Activated naive CD4-positive, alpha-beta T cell treated with anti-CD3 and anti-CD28 coated beads, Interleukin-2, amount 50 U/mL, for 72 hours (primary cell): ENCODE results near the gene TPM1. TPM values are rescaled to one million over a fixed set of nuclear protein-coding genes. Genes with fewer than 3 reads are reported as not detected.

Experiments
- ATAC-seq, 2 donors: fragments of 150-1000 bp; cut with Tn5 transposase; 2 replicates each; pipeline ENCODE4 v1.10.0; 2021; ENCODE audit warnings: mild to moderate bottlenecking in 2 of 2, moderate library complexity in 2 of 2
- DNase-seq, 2 donors: peaks; one replicate each; pipeline ENCODE4 v3.0.0; 2021 to 2022; ENCODE audit warnings: low spot score in 2 of 2
- H3K27ac Mint-ChIP-seq, 2 donors: one replicate each; pipeline ENCODE4 v1.8.0; 2022; ENCODE audit warnings: mild to moderate bottlenecking in 2 of 2, mixed read lengths in 2 of 2
- H3K36me3 Mint-ChIP-seq, 2 donors: one replicate each; pipeline ENCODE4 v1.8.0; 2022; ENCODE audit warnings: mixed read lengths in 2 of 2
- H3K9me3 Mint-ChIP-seq, 2 donors: one replicate each; pipeline ENCODE4 v1.8.0; 2022; ENCODE audit warnings: mixed read lengths in 2 of 2
- total RNA-seq, 2 donors: library from RNA; stranded (reverse); gene quantifications; one replicate each; pipeline ENCODE4 v1.2.3, GENCODE V29; 2022

TPM1 gene
- total RNA-seq, 2 donors from 2014 or later: 6.5 to 8.6 TPM

DNA sequence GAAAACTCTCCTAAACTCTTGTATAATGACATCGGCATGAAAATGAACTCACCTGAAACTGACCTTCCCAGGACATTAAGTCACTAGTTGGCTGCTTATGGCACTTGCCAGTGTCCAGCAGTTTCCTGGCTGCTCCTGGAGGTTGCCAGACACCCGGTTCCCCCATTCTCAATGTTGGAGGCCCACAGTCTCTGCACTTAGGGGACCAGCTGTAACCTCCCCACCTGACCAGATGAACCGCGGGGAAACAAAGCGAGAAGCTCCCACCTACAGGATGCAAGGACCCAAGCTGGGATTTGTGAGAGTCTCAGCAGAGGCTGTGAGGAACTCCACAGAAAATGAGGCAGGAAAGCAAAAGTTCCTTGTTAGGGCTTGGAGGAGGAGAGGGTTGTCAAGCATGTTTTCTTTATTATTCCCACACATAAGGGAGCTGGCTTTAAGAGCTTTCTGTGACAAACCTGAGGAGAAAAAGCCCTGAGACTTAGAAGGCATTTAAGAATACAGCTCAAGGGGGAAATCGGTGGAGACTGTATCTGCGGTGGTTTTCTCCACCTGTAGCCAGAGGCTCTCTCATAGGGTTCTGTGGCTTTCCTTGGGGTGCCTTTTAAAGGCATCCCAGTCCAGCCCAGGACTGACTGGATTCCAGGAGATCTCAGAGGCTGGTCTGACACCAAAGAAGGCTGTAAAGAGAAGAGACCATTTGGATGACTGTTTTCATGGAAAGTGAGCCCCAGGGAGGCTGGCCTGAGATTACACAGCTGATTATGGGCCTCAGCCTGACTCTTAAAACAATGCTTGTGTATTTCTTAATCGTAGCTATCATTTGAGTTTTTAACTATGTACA is 4.6 kb downstream of the TPM1 start:
- ATAC-seq (no peak), DNase-seq (no peak)
- Mint-ChIP-seq H3K27ac (peak overlapping the region in 1 of 2 donors; percentile 82), H3K36me3 (peaks cover 0 to 4% of the 10 kb centered on the region in 2 donors), H3K9me3 (no peaks in the 10 kb centered on the region)

DNA sequence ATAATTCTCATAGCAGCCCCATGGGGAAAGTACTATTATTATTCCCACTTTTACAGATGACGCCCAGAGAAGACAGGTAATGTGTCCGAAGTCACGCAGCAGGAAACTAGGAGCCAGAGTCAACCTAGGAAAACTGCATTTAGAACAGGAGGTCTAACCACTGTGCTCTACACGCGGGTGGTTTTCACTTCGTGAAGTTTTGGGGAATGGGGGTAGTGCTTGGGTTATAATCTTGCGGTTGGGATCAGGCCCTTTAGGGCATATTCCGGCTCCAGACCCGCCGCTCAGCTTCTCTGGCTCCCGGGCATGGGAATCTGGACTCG is 5.2 kb downstream of the TPM1 start:
- Mint-ChIP-seq H3K36me3 (peaks cover 0 to 4% of the 10 kb centered on the region in 2 donors), H3K27ac (peak overlapping the region in 1 of 2 donors; percentile 82), H3K9me3 (no peaks in the 10 kb centered on the region)
- ATAC-seq: no peak
- no peak for DNase-seq

DNA sequence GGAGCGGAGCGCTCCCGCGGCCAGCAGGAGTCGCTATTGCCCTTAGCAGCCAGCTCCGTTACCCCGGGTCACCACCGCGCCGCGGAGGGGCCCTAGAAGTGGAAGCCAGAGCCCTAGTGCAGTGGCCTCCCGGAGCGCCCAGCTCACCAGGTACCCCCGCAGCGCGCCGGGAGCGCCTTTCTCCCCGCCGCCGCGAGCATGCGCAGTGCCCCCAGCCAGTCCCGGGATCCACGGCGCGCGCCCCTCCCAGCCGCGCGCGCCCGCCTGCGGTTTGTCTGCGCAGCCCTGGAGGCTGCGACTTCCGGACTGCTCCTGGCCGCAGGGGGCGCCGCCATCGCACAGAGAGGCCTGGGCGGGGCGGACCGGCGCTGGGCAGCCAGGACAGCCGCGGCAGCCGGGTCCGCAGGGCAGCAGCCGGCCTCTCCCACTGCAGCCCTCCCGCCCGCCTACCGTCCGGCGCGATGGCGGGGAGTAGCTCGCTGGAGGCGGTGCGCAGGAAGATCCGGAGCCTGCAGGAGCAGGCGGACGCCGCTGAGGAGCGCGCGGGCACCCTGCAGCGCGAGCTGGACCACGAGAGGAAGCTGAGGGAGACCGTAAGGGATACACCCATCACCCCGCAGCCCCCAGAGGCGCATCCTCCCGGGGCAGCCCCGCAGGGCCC is 5.7 kb downstream of the TPM1 start:
- peaks cover 0 to 4% of the 10 kb centered on the region in 2 donors for H3K36me3 Mint-ChIP-seq
- H3K9me3 Mint-ChIP-seq: no peaks in the 10 kb centered on the region
- DNase-seq: peak; percentile 86 to 92
- ATAC-seq: peak; percentile 90 to 93
- H3K27ac Mint-ChIP-seq: peak overlapping the region in 1 of 2 donors; percentile 82

GRCh38 chr15:63048776-63049665 is 6.5 kb downstream of the TPM1 start:
- Mint-ChIP-seq H3K27ac (peak overlapping the region; percentile 65 to 82), H3K36me3 (peaks cover 0 to 4% of the 10 kb centered on the region in 2 donors), H3K9me3 (no peaks in the 10 kb centered on the region)
- DNase-seq (peak; percentile 38 to 55), ATAC-seq (peak; percentile 5 to 41)

GRCh38 chr15:63049783-63050371 is 7.3 kb downstream of the TPM1 start:
- no peaks in the 10 kb centered on the region for H3K9me3 Mint-ChIP-seq
- H3K27ac Mint-ChIP-seq: no peak overlapping the region
- peaks cover 0 to 4% of the 10 kb centered on the region in 2 donors for H3K36me3 Mint-ChIP-seq
- ATAC-seq (no peak), DNase-seq (no peak)

- ATAC-seq (no peak), DNase-seq (no peak)
- no peaks in the 10 kb centered on the region for H3K9me3 Mint-ChIP-seq
- peaks cover 0 to 4% of the 10 kb centered on the region in 2 donors for H3K36me3 Mint-ChIP-seq
- no peak overlapping the region for H3K27ac Mint-ChIP-seq
Observed at GRCh38 chr15:63050731-63051155, 8.2 kb downstream of the TPM1 start.

DNA sequence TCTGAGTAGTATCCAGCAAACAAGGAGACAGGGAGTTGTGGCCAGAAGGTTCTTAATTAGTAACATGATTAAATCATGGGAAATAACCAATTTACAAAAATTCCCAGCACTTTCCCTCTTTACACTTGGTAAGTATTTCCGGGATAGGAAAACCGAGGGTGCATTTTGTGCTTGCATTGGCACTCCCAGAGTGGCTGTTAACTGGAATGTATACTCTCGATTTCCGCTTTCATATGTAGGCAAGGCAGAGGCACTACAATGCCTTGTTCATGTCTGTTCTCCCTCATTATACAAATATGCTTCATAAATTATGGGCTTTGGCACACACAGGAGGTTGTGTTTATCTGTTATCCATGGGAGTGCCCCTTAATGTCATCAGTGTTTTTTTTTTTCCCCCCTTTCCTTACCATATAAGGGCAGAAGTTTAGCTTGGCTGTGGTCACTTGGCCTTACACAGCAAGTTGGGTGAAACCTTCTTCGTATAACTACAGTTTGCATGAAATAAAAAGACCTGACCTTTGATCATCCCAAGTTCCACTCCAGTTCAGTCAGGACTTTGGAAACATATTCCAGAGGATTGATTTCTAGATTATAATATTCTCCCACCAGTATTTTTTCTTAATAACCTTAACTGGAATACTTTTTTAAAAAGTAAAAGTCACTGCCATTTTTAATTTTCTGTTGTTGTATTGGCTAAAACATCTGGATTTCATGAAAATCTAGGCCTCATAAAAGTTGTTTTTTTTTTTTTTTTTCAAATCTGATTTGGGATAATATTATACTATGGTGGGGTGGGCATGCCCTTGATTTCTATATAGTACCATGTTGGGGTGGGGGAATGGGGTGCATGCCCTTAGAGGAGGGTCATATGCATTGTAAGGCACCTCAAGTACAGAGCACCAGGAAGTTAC is 8.9 kb downstream of the TPM1 start:
- Mint-ChIP-seq H3K27ac (no peak overlapping the region), H3K36me3 (peaks cover 0 to 4% of the 10 kb centered on the region in 2 donors), H3K9me3 (no peaks in the 10 kb centered on the region)
- ATAC-seq (no peak), DNase-seq (no peak)

- ATAC-seq (no peak), DNase-seq (no peak)
- H3K36me3 Mint-ChIP-seq: peaks cover 0 to 4% of the 10 kb centered on the region in 2 donors
- H3K27ac Mint-ChIP-seq: no peak overlapping the region
- H3K9me3 Mint-ChIP-seq: no peaks in the 10 kb centered on the region
Observed at GRCh38 chr15:63052077-63052841, 9.7 kb downstream of the TPM1 start.

GRCh38 chr15:63052961-63053698 is 10.6 kb downstream of the TPM1 start:
- no peaks in the 10 kb centered on the region for H3K9me3 Mint-ChIP-seq
- H3K36me3 Mint-ChIP-seq: peaks cover 0 to 4% of the 10 kb centered on the region in 2 donors
- no peak overlapping the region for H3K27ac Mint-ChIP-seq
- ATAC-seq (no peak), DNase-seq (no peak)

- H3K9me3 Mint-ChIP-seq: no peaks in the 10 kb centered on the region
- H3K36me3 Mint-ChIP-seq: no peaks in the 10 kb centered on the region
- DNase-seq (no peak), ATAC-seq (no peak)
- H3K27ac Mint-ChIP-seq: peak overlapping the region in 1 of 2 donors; percentile 72
Observed at GRCh38 chr15:63054281-63054683, 11.7 kb downstream of the TPM1 start.

GRCh38 chr15:63054985-63055384 is 12.4 kb downstream of the TPM1 start:
- no peak for DNase-seq
- no peaks in the 10 kb centered on the region for H3K9me3 Mint-ChIP-seq
- H3K36me3 Mint-ChIP-seq: no peaks in the 10 kb centered on the region
- ATAC-seq: no peak
- no peak overlapping the region for H3K27ac Mint-ChIP-seq

- Mint-ChIP-seq H3K27ac (no peak overlapping the region), H3K36me3 (peaks cover 0 to 9% of the 10 kb centered on the region in 2 donors), H3K9me3 (no peaks in the 10 kb centered on the region)
- DNase-seq (no peak), ATAC-seq (no peak)
Observed at GRCh38 chr15:63056829-63057228, 14.3 kb downstream of the TPM1 start.

DNA sequence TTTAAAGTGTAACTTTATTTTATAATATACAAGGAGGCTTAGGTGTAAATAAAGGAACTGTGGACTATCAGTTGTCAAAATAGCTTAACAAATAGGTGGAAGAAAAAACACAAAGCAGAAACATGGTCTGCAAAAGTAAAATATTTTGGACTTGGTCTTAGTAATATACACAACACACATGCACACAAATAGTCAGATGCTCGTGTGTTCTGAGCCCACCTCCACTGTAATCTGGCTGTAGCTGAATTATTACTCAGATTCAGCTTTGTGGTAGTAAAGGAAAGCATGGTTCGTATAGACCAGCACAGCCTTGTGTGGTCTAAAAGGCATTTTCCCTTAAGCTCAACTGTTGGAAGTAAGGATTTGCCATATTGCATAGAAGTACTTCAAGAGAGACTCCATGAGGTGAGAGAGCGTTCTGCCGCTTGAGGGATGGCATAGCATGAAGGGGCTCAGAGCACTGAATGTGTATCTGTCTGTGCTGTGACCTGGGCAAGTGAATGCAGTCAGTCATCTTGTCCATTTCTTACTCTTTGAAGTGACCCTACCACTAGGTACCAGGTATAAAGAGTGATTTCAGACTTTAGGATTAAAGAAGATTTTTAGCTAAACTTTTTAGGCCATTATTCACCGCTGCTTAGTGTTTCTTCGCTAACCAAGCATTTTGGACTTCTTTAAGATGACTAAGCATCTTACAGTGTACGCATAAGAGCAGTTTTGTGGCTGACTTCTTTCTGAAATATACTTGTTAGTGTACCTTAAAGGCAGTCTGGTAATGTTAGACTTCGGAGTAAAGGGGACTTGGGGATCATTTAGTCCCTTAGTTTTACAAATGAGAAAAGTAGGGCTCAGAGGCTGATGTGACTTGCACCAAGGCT is 15.2 kb downstream of the TPM1 start:
- ATAC-seq (no peak), DNase-seq (no peak)
- H3K9me3 Mint-ChIP-seq: no peaks in the 10 kb centered on the region
- peaks cover 0 to 9% of the 10 kb centered on the region in 2 donors for H3K36me3 Mint-ChIP-seq
- H3K27ac Mint-ChIP-seq: no peak overlapping the region

GRCh38 chr15:63059075-63059474 is 16.5 kb downstream of the TPM1 start:
- ATAC-seq (no peak), DNase-seq (no peak)
- Mint-ChIP-seq H3K9me3 (no peaks in the 10 kb centered on the region), H3K36me3 (peaks cover 0 to 13% of the 10 kb centered on the region in 2 donors), H3K27ac (no peak overlapping the region)
